ENCODE data around the gene MRPS24.
"Not testable (repeated sequence)": the region's sequence is repeated elsewhere in the genome, so short reads cannot be mapped to it uniquely, and the experiment has no call there.

MRPS24 gene

GRCh38 chr7:43904533-43905208, 35.4 kb upstream of the MRPS24 start:
- in situ Hi-C loops (cut with HindIII; ENCODE audit: low sequenced_read_pairs), result no loop called here
- no peak for DNase-seq (ENCODE audit: low read depth, low spot score)
- no peak for TF ChIP-seq CTCF (IDR thresholded peaks at IDR 0.05; ENCODE audit: low read depth, low read length)
- no peak overlapping the region for H3K4me3 ChIP-seq (ENCODE audit: low read depth, low read length)

- no peak for TF ChIP-seq CTCF (IDR thresholded peaks at IDR 0.05; ENCODE audit: low read depth, low read length)
- DNase-seq (ENCODE audit: low read depth, low spot score), result no peak
- in situ Hi-C loops (cut with HindIII; ENCODE audit: low sequenced_read_pairs), result no loop called here
- H3K4me3 ChIP-seq (ENCODE audit: low read depth, low read length), result no peak overlapping the region
These were observed 33.3 kb upstream of the MRPS24 start for GRCh38 chr7:43902542-43903054.

- in situ Hi-C loops (cut with HindIII; ENCODE audit: low sequenced_read_pairs); DNase-seq (ENCODE audit: low read depth, low spot score); H3K4me3 ChIP-seq (ENCODE audit: low read depth, low read length): not testable (repeated sequence)
These were observed 29.3 kb upstream of the MRPS24 start for GRCh38 chr7:43898571-43898970.

GRCh38 chr7:43895847-43896415, 26.6 kb upstream of the MRPS24 start:
- no peak for TF ChIP-seq CTCF (IDR thresholded peaks at IDR 0.05; ENCODE audit: low read depth, low read length)
- in situ Hi-C loops (cut with HindIII; ENCODE audit: low sequenced_read_pairs), result no loop called here
- no peak overlapping the region for H3K4me3 ChIP-seq (ENCODE audit: low read depth, low read length)
- no peak for DNase-seq (ENCODE audit: low read depth, low spot score)

- DNase-seq (ENCODE audit: low read depth, low spot score), result no peak
- in situ Hi-C loops (cut with HindIII; ENCODE audit: low sequenced_read_pairs), result no loop called here
These were observed 22.0 kb upstream of the MRPS24 start for GRCh38 chr7:43891069-43891955.

GRCh38 chr7:43890468-43890867, 21.2 kb upstream of the MRPS24 start:
- DNase-seq (ENCODE audit: low read depth, low spot score), result no peak
- no peak for TF ChIP-seq CTCF (IDR thresholded peaks at IDR 0.05; ENCODE audit: low read depth, low read length)
- no peak overlapping the region for H3K4me3 ChIP-seq (ENCODE audit: low read depth, low read length)
- in situ Hi-C loops (cut with HindIII; ENCODE audit: low sequenced_read_pairs), result no loop called here

More at GRCh38 chr7:43891069-43891955, 22.0 kb upstream of the MRPS24 start:
- no peak overlapping the region for H3K4me3 ChIP-seq (ENCODE audit: low read depth, low read length)
- TF ChIP-seq CTCF (IDR thresholded peaks at IDR 0.05; ENCODE audit: low read depth, low read length), result no peak

Data from astrocyte of the spinal cord (primary cell).